ENCODE results near the gene PPP1R1B. TPM values are rescaled to one million over a fixed set of nuclear protein-coding genes. Genes with fewer than 3 reads are reported as not detected.

PPP1R1B gene
- total and polyA plus RNA-seq, 7 donors: 0.10 to 1.6 (median 0.29) TPM; not detected in 1

DNA sequence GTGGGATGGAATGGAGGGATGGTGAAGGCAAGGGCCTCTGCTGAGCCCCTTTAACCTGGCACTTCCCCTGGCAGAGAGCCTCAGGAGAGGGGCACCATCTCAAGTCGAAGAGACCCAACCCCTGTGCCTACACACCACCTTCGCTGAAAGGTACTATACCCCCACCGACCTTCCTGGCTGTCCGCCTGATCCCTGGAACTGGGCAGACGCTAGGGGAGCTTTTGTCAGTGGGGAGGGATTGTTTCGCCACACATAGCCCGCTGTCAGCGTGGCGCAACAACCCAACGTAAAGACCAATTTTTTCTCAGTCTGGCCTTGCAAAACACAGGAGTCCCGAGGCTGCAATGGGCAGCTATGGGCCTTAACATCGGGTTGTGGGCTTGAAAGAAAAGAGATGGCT lies 3.1 kb downstream of the PPP1R1B start:
- no peak for TF ChIP-seq CTCF (IDR thresholded peaks at IDR 0.05)
- no peak for ATAC-seq

GRCh38 chr17:39631403-39631802 lies 4.7 kb downstream of the PPP1R1B start:
- no peaks in the 10 kb centered on the region for H3K9me3 ChIP-seq

More for the DNA sequence above, 3.1 kb downstream of the PPP1R1B start:
- DNase-seq: no peak
- H3K4me3 ChIP-seq: no peak overlapping the region
- no peaks in the 10 kb centered on the region for H3K36me3 ChIP-seq (ENCODE audit: insufficient read depth in 1 of 2, low read depth in 1 of 2)
- no peaks in the 10 kb centered on the region for H3K9me3 ChIP-seq
- H3K27ac ChIP-seq: no peak overlapping the region
- 72 to 81% (median 74%) methylated on average over 12 of the region's 12 CpGs for WGBS, 3 donors
- peaks cover 5% of the 10 kb centered on the region for H3K4me1 ChIP-seq
- peaks cover 0 to 46% (median 13%) of the 10 kb centered on the region in 3 donors for H3K27me3 ChIP-seq (ENCODE audit: insufficient read depth in 3 of 3, low read length in 2 of 3)
- intact Hi-C loops (cut with DNase I): loop anchor here in 1 of 2 donors (2.0 to 10.0 kb wide), 2 partner anchors 121 to 235 kb away; partner anchors contain the start of genes IKZF3 and ZPBP2

DNA sequence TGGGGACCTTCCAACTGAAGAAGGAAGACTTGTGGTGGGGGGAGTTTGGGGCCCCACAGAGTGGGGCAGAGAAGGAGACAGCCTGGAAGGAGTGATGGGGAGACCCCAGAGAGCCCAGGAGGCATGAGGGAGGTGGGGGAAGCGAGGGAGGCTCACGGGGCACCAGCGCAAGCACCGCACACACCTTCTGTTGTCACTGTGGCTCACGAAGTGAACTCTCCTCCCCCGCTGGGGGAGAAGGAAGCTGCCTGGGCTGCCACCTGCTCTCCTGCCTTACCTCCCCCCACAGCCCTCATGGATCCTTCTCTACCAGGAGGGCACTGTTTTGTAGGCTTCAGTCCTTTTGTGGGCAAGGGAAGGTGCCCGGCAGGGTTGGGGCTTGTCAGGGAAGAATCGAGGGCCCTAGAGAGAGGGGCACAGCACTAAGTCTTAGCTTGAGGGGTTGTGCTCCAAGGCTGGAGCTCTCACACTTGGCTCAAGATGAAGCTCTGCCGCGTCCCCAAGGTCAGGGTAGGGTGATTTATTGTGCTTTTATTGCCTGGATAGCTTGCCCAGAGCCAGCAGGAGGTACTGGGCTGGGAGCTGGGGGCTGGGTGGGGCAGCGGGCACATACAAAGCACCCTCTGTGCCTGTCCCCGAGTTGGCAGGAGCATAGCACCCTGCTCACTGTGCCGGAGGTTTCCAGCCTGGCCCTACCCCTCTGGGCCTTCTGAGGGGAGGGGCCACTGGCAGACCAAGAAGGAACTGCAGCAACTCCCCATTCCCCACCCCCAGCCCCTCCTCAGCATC lies 5.6 kb downstream of the PPP1R1B start:
- H3K36me3 ChIP-seq (ENCODE audit: insufficient read depth in 1 of 2, low read depth in 1 of 2): no peaks in the 10 kb centered on the region
- 26 to 39% (median 34%) methylated on average over 12 to 13 of the region's 13 CpGs for WGBS, 3 donors
- no peak for TF ChIP-seq CTCF (IDR thresholded peaks at IDR 0.05)
- no peak overlapping the region for H3K4me3 ChIP-seq
- no peaks in the 10 kb centered on the region for H3K9me3 ChIP-seq
- H3K4me1 ChIP-seq: peaks cover 8% of the 10 kb centered on the region
- DNase-seq: no peak
- no peak overlapping the region for H3K27ac ChIP-seq
- intact Hi-C loops (cut with DNase I): no loop called here
- ATAC-seq: no peak
- peaks cover 0 to 26% (median 2%) of the 10 kb centered on the region in 3 donors for H3K27me3 ChIP-seq (ENCODE audit: insufficient read depth in 3 of 3, low read length in 2 of 3)

More at GRCh38 chr17:39631403-39631802, 4.7 kb downstream of the PPP1R1B start:
- ATAC-seq (no peak), DNase-seq (no peak)
- H3K4me1 ChIP-seq: peaks cover 12% of the 10 kb centered on the region
- H3K27me3 ChIP-seq (ENCODE audit: insufficient read depth in 3 of 3, low read length in 2 of 3): peaks cover 0 to 35% (median 10%) of the 10 kb centered on the region in 3 donors
- H3K27ac ChIP-seq: no peak overlapping the region
- H3K36me3 ChIP-seq (ENCODE audit: insufficient read depth in 1 of 2, low read depth in 1 of 2): no peaks in the 10 kb centered on the region
- WGBS, 3 donors: 28 to 41% (median 35%) methylated on average over 6 of the region's 6 CpGs
- TF ChIP-seq CTCF (IDR thresholded peaks at IDR 0.05): no peak
- intact Hi-C loops (cut with DNase I): loop anchor here in 1 of 2 donors (2.0 kb wide), 1 partner anchor 119 kb away; no protein-coding TSS in a partner anchor
- H3K4me3 ChIP-seq: no peak overlapping the region

- Histone ChIP-seq H3K4me3 (no peak overlapping the region), H3K27ac (no peak overlapping the region), H3K36me3 (ENCODE audit: insufficient read depth in 1 of 2, low read depth in 1 of 2) (no peaks in the 10 kb centered on the region), H3K27me3 (ENCODE audit: insufficient read depth in 3 of 3, low read length in 2 of 3) (peaks cover 0 to 14% (median 2%) of the 10 kb centered on the region in 3 donors), H3K9me3 (no peaks in the 10 kb centered on the region), H3K4me1 (peaks cover 18% of the 10 kb centered on the region)
- WGBS, 3 donors: 69 to 84% (median 72%) methylated on average over 8 of the region's 8 CpGs
- ATAC-seq: no peak
- DNase-seq: no peak
- intact Hi-C loops (cut with DNase I): no loop called here
- no peak for TF ChIP-seq CTCF (IDR thresholded peaks at IDR 0.05)
Observed at GRCh38 chr17:39633570-39634183, 6.9 kb downstream of the PPP1R1B start.
